H1 (cell line): ENCODE measurements around the gene IQUB. TPM values are rescaled to one million over a fixed set of nuclear protein-coding genes. Genes with fewer than 3 reads are reported as not detected.

Source experiments
- CTCF ChIA-PET: fragments of 300-600 bp; sonication (Branson Sonifier 250); formaldehyde crosslinking; loops from one replicate; lab custom pipeline; 2021; ENCODE audit not compliant: partially characterized antibody; lab: Charles Lee
- POLR2A ChIA-PET: fragments of 300-600 bp; sonication (Branson Sonifier 250); formaldehyde crosslinking; loops from one replicate; lab custom pipeline; 2021; ENCODE audit warnings: inconsistent platforms; ENCODE audit not compliant: partially characterized antibody; lab: Charles Lee
- DNase-seq, 2 experiments: peaks; one replicate each; pipeline versions ENCODE4 v3.0.0 to v3.0.0-alpha.2; 2010 to 2022; ENCODE audit warnings: low spot score in 2 of 2, low read depth in 1 of 2, mixed read lengths in 1 of 2
- FAIRE-seq: peaks from 2 replicates; lab custom pipeline; 2011; peaks lifted over from hg19 to GRCh38; lab: Jason Lieb, UNC
- H2AFZ ChIP-seq: 2 replicates; pipeline ENCODE4 v1.8.1; 2012; ENCODE audit warnings: low read length, inconsistent platforms
- H2AK5ac ChIP-seq: 2 replicates; pipeline ENCODE4 v1.6.1; 2013; ENCODE audit warnings: low read depth, low read length
- H2BK120ac ChIP-seq: replicated peaks from 2 replicates; pipeline ENCODE3; 2013; ENCODE audit warnings: low read depth, low read length, inconsistent platforms
- H2BK12ac ChIP-seq: 2 replicates; pipeline ENCODE4 v1.6.1; 2013; ENCODE audit warnings: low read depth, low read length
- H2BK15ac ChIP-seq: 2 replicates; pipeline ENCODE4 v1.6.1; 2013; ENCODE audit warnings: low read length
- H2BK20ac ChIP-seq: 2 replicates; pipeline ENCODE4 v1.6.1; 2013; ENCODE audit warnings: low read length
- H2BK5ac ChIP-seq: 2 replicates; pipeline ENCODE4 v1.6.1; 2013; ENCODE audit warnings: low read depth, low read length
- H3K14ac ChIP-seq: 2 replicates; pipeline ENCODE4 v1.6.1; 2013; ENCODE audit warnings: inconsistent platforms; ENCODE audit not compliant: insufficient read length
- H3K18ac ChIP-seq: 2 replicates; pipeline ENCODE4 v1.6.1; 2013; ENCODE audit warnings: low read length; ENCODE audit errors: extremely low read depth
- H3K23ac ChIP-seq: 2 replicates; pipeline ENCODE4 v1.6.1; 2013; ENCODE audit warnings: inconsistent platforms; ENCODE audit not compliant: insufficient read length
- H3K23me2 ChIP-seq: 2 replicates; pipeline ENCODE4 v1.6.1; 2013; ENCODE audit warnings: low read depth, low read length
- H3K27ac ChIP-seq: 2 replicates; pipeline ENCODE4 v1.6.1; 2011; ENCODE audit warnings: low read depth, low read length, inconsistent platforms
- H3K27me3 ChIP-seq, 4 experiments: replicated peaks in 1 of 4; 1 replicate in 1 of 4; 2 replicates in 3 of 4; pipeline versions ENCODE4 v1.6.1 to v1.8.1; 2011 to 2013; ENCODE audit warnings: low read length in 3 of 4, mild to moderate bottlenecking in 3 of 4, inconsistent platforms in 2 of 4, mixed read lengths in 2 of 4, moderate library complexity in 1 of 4; ENCODE audit not compliant: control insufficient read depth in 3 of 4, insufficient read depth in 3 of 4; ENCODE audit errors: extremely low read depth in 1 of 4
- H3K36me3 ChIP-seq, 4 experiments: 2 replicates each; pipeline versions ENCODE4 v1.6.1 to v1.8.1; 2011 to 2013; ENCODE audit warnings: mild to moderate bottlenecking in 4 of 4, low read length in 3 of 4, moderate library complexity in 2 of 4, control low read depth in 1 of 4, inconsistent platforms in 1 of 4; ENCODE audit not compliant: insufficient read depth in 4 of 4, control insufficient read depth in 2 of 4
- H3K4ac ChIP-seq: replicated peaks from 2 replicates; pipeline ENCODE3; 2013; ENCODE audit warnings: low read length, low read depth, mixed read lengths, inconsistent platforms; ENCODE audit not compliant: insufficient read length
- H3K4me1 ChIP-seq, 4 experiments: replicated peaks in 1 of 4; 1 replicate in 1 of 4; 2 replicates in 3 of 4; pipeline versions ENCODE4 v1.6.1 to v1.8.1; 2011 to 2013; ENCODE audit warnings: low read length in 3 of 4, inconsistent platforms in 2 of 4, mixed read lengths in 1 of 4; ENCODE audit not compliant: insufficient read depth in 4 of 4, control insufficient read depth in 3 of 4
- H3K4me2 ChIP-seq, 2 experiments: 2 replicates each; pipeline versions ENCODE4 v1.6.1 to v1.8.1; 2011 to 2013; ENCODE audit warnings: low read depth in 2 of 2, low read length in 2 of 2, control low read depth in 1 of 2, inconsistent platforms in 1 of 2, mild to moderate bottlenecking in 1 of 2; ENCODE audit not compliant: insufficient read depth in 1 of 2
- H3K4me3 ChIP-seq, 4 experiments: fragments of 200-600, 300-600 bp in 1 of 4; sonication (generic), shearing (Covaris generic), sonication (Bioruptor Twin) in 1 of 4; 2 replicates each; pipeline versions ENCODE4 v1.5.1 to v1.8.1; 2011 to 2016; ENCODE audit warnings: low read length in 4 of 4, low read depth in 3 of 4, control low read depth in 2 of 4, inconsistent platforms in 2 of 4, mild to moderate bottlenecking in 2 of 4, mixed read lengths in 1 of 4, moderate library complexity in 1 of 4; ENCODE audit not compliant: insufficient read depth in 2 of 4; ENCODE audit errors: extremely low read depth in 1 of 4
- H3K56ac ChIP-seq: replicated peaks from 2 replicates; pipeline ENCODE3; 2013; ENCODE audit warnings: low read depth, mild to moderate bottlenecking, mixed read lengths, low read length, inconsistent platforms; ENCODE audit not compliant: insufficient read length
- H3K79me1 ChIP-seq: 2 replicates; pipeline ENCODE4 v1.6.1; 2013; ENCODE audit warnings: low read depth, low read length, control low read depth
- H3K79me2 ChIP-seq, 2 experiments: 2 replicates each; pipeline versions ENCODE4 v1.6.1 to v1.8.1; 2012 to 2013; ENCODE audit warnings: low read length in 2 of 2, mild to moderate bottlenecking in 2 of 2, inconsistent platforms in 1 of 2; ENCODE audit not compliant: insufficient read depth in 2 of 2, control insufficient read depth in 1 of 2
- H3K9ac ChIP-seq, 4 experiments: replicated peaks in 1 of 4; 1 replicate in 1 of 4; 2 replicates in 3 of 4; pipeline versions ENCODE4 v1.6.1 to v1.8.1; 2011 to 2013; ENCODE audit warnings: low read depth in 3 of 4, low read length in 3 of 4, control low read depth in 2 of 4, mild to moderate bottlenecking in 2 of 4, moderate library complexity in 2 of 4, inconsistent platforms in 1 of 4; ENCODE audit errors: extremely low read depth in 1 of 4
- H3K9me3 ChIP-seq, 2 experiments: 2 replicates each; pipeline versions ENCODE4 v1.6.1 to v1.8.1; 2012 to 2013; ENCODE audit warnings: mild to moderate bottlenecking in 2 of 2, moderate library complexity in 2 of 2, control low read depth in 1 of 2, inconsistent platforms in 1 of 2, low read depth in 1 of 2, low read length in 1 of 2, mixed read lengths in 1 of 2; ENCODE audit not compliant: insufficient read depth in 2 of 2
- H4K20me1 ChIP-seq, 2 experiments: replicated peaks in 1 of 2; 2 replicates each; pipeline versions ENCODE3 to v1.8.1; 2011 to 2013; ENCODE audit warnings: inconsistent platforms in 2 of 2, low read length in 2 of 2, mild to moderate bottlenecking in 1 of 2; ENCODE audit not compliant: insufficient read depth in 2 of 2, control insufficient read depth in 1 of 2
- H4K5ac ChIP-seq: 2 replicates; pipeline ENCODE4 v1.6.1; 2013; ENCODE audit warnings: low read length, low read depth, mixed read lengths, inconsistent platforms; ENCODE audit not compliant: insufficient read length
- H4K8ac ChIP-seq: 2 replicates; pipeline ENCODE4 v1.8.0; 2013; ENCODE audit warnings: mild to moderate bottlenecking, moderate library complexity, low read length, inconsistent platforms; ENCODE audit not compliant: insufficient read depth; ENCODE audit errors: extremely low read depth
- H4K91ac ChIP-seq: replicated peaks from 2 replicates; pipeline ENCODE3; 2013; ENCODE audit warnings: low read length, mixed read lengths, inconsistent platforms; ENCODE audit not compliant: insufficient read length
- FOSL1 ChIP-seq: IDR thresholded peaks from 2 replicates; pipeline ENCODE4 v1.6.1; 2011; ENCODE audit warnings: mild to moderate bottlenecking, low read depth, low read length, moderate library complexity; ENCODE audit not compliant: insufficient read depth
- GABPA ChIP-seq: IDR thresholded peaks from 2 replicates; pipeline ENCODE4 v1.6.1; 2011; ENCODE audit warnings: mild to moderate bottlenecking, low read length, moderate library complexity, borderline replicate concordance; ENCODE audit not compliant: insufficient read depth
- JUND ChIP-seq: IDR thresholded peaks from 2 replicates; pipeline ENCODE4 v1.6.1; 2011; ENCODE audit warnings: mild to moderate bottlenecking, improper control_type of control experiment, low read length
- KDM1A ChIP-seq: fragments of 200-600, 300-600 bp; sonication (generic); IDR thresholded peaks from 2 replicates; pipeline ENCODE4 v1.7.1; 2016; ENCODE audit warnings: mild to moderate bottlenecking, low read length, borderline replicate concordance
- POLR2A ChIP-seq, 2 experiments: IDR thresholded peaks; 1 replicate in 1 of 2; 2 replicates in 1 of 2; pipeline ENCODE4 v1.6.1; 2011; ENCODE audit warnings: low read depth in 2 of 2, low read length in 2 of 2, mild to moderate bottlenecking in 2 of 2; ENCODE audit errors: control extremely low read depth in 1 of 2
- RNF2 ChIP-seq: fragments of 200-900, 300-1000 bp; sonication (generic); IDR thresholded peaks from 2 replicates; pipeline ENCODE4 v1.7.1; 2016; ENCODE audit warnings: borderline replicate concordance, low read depth, mild to moderate bottlenecking, antibody characterized with exemption, low read length; ENCODE audit not compliant: poor library complexity, severe bottlenecking; ENCODE audit errors: missing control alignments
- TEAD4 ChIP-seq: IDR thresholded peaks from 2 replicates; pipeline ENCODE4 v1.6.1; 2012; ENCODE audit warnings: low read depth, low read length, inconsistent platforms, mixed read lengths
- WGBS, 2 experiments: shearing (Covaris generic) in 1 of 2; methylation state at CpG; one replicate each; pipeline versions ENCODE4 v1.1.6 to v1.1.7; 2013 to 2015; ENCODE audit warnings: low lambda C conversion rate in 2 of 2, mixed read lengths in 2 of 2, inconsistent platforms in 1 of 2, low coverage in 1 of 2, missing lambda C conversion rate in 1 of 2; ENCODE audit not compliant: insufficient replicate concordance in 2 of 2, insufficient coverage in 1 of 2, insufficient read length in 1 of 2; ENCODE audit errors: extremely low coverage in 1 of 2, missing lambda C conversion rate in 1 of 2; 5-methylcytosine and 5-hydroxymethylcytosine counted together
- polyA plus RNA-seq, 7 experiments: library from polyadenylated mRNA; depleted of rRNA in 3 of 7; stranded (reverse) in 5 of 7; unstranded in 2 of 7; fragments of >200 nt in 5 of 7; fragments of 200-250 nt in 2 of 7; gene quantifications; 1 replicate in 5 of 7; 2 replicates in 1 of 7; 4 replicates in 1 of 7; pipeline versions ENCODE4 v1.2.1 to v1.2.3, GENCODE V29; 2011 to 2013; ENCODE audit warnings: missing spikeins in 2 of 7, mixed read lengths in 2 of 7
- total RNA-seq: library from RNA; stranded (reverse); fragmentation: NEBNext Ultra II Directional; extraction: Animal tissue kit (Norgen Biotek cat#: 25700); gene quantifications from 2 replicates; pipeline ENCODE4 v1.2.1, GENCODE V29; 2021

IQUB gene
- total and polyA plus RNA-seq, 2 of the 8 experiments (the other 6 are each of a cell fraction or from before 2014, with no cell fraction given): 0.12 to 0.82 TPM

DNA sequence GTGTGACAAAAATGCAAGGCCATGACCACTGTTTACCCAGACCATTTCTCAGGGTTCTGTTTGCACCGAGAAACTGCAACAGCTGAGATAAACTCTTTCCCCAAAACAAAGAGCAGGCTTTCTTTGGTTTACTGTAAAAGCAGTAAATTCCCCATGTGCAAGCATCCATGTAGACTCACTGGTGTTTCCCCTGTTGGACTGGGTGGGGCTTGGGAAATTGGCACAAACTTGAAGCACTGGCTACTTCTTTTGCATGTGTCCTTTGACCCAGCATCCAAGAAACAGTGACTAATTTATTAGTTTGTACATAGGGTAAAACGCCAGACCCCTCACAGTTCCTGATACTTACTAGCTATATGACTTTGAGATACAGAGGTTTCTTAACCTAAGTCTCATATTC is 12.3 kb downstream of the IQUB start:
- Histone ChIP-seq H2BK12ac (no peak overlapping the region), H3K27me3 (no peaks in the 10 kb centered on the region), H2BK15ac (no peak overlapping the region), H2BK5ac (no peak overlapping the region), H3K56ac (no peak overlapping the region), H2AK5ac (no peak overlapping the region), H3K18ac (no peak overlapping the region), H3K9me3 (no peaks in the 10 kb centered on the region), H2AFZ (no peak overlapping the region), H4K20me1 (no peaks in the 10 kb centered on the region), H2BK20ac (no peak overlapping the region), H3K4me2 (no peak overlapping the region), H4K8ac (no peak overlapping the region), H3K4ac (no peak overlapping the region), H2BK120ac (no peak overlapping the region), H3K79me1 (no peaks in the 10 kb centered on the region), H3K14ac (no peak overlapping the region), H3K36me3 (no peaks in the 10 kb centered on the region), H3K23me2 (no peaks in the 10 kb centered on the region), H3K23ac (no peak overlapping the region), H3K27ac (no peak overlapping the region), H3K4me3 (no peak overlapping the region), H3K79me2 (no peaks in the 10 kb centered on the region), H4K5ac (no peak overlapping the region), H3K9ac (no peak overlapping the region), H4K91ac (no peak overlapping the region), H3K4me1 (no peaks in the 10 kb centered on the region)
- TF ChIP-seq JUND (no peak), KDM1A (no peak), GABPA (no peak), TEAD4 (no peak), POLR2A (IDR thresholded peaks at IDR 0.05; ENCODE audit: control extremely low read depth in 1 of 2, low read depth in 2 of 2, low read length in 2 of 2) (no peak), RNF2 (no peak), FOSL1 (no peak)
- FAIRE-seq (no peak), DNase-seq (no peak)
- ChIA-PET CTCF (interaction anchor here (1.0 to 2.1 kb wide), 2 partner anchors 28 to 30 kb away, joined by 3 to 8 read pairs; no protein-coding TSS in a partner anchor), POLR2A (no interaction called here)
- WGBS, 2 experiments: 93% methylated on average over 2 of the region's 2 CpGs; no CpG with 5 or more reads in 1 of the 2 experiments
